Neuron (in vitro differentiated cells): ENCODE data around the gene FOXF1.

Source experiments
- H2AFZ ChIP-seq: one replicate; pipeline ENCODE4 v1.6.1; 2013; ENCODE audit warnings: low read depth, mild to moderate bottlenecking, inconsistent platforms, low read length, moderate library complexity
- H3K27me3 ChIP-seq: one replicate; pipeline ENCODE4 v1.6.1; 2013; ENCODE audit warnings: low read length; ENCODE audit not compliant: insufficient read depth
- H3K36me3 ChIP-seq: one replicate; pipeline ENCODE4 v1.6.1; 2013; ENCODE audit warnings: low read length; ENCODE audit not compliant: insufficient read depth
- H3K4me1 ChIP-seq: one replicate; pipeline ENCODE4 v1.6.1; 2013; ENCODE audit warnings: low read length; ENCODE audit not compliant: insufficient read depth
- H3K4me3 ChIP-seq: 2 replicates; pipeline ENCODE4 v1.5.1; 2013; ENCODE audit warnings: mild to moderate bottlenecking, low read length, moderate library complexity
- H3K9me3 ChIP-seq: one replicate; pipeline ENCODE4 v1.6.1; 2013; ENCODE audit warnings: low read length

Gene FOXF1

DNA sequence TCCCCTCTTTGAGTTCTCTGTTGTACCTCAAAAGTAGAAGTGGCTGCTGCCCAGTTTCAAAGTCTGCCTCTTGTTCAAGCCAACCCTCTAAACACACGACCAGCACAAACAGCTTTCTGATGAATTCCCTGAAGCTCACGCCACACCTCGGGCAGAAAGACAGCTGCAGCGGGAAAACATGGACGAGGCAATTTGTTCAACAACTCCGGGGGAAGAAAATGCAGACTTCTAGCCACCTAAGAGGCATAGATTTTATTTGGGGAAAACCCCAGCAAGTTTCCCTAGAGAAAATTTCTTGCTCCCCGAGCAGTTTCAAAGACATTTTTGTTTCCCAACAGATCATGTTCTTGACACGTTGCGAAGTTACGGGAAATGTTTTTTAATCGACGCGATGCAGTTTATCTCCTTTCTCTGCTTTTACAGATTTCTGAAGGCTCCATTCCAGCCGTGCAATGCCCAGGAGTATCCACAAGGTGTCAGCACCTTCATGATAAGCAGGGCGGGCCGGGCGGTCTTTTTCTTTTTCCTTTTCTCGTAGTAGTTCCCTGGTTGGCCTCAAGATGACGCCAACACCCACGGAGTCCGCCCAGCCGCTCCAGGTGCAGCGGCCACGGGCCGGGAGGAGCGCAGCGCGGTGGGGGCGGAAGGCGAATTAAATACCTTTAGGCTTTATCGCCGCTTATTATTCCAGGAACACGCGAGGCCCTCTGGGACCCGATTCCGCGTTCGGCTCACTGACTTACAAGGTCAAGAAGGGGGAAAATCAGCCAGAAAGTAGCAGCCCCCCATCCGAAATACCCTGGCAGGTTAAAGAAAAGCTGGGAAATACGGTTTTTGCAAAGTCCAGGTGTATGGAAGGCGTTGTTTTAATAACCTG lies 53.4 kb downstream of the FOXF1 start:
- peaks cover 46% of the 10 kb centered on the region for H3K27me3 ChIP-seq
- peak overlapping the region; percentile 64 for H2AFZ ChIP-seq
- no peaks in the 10 kb centered on the region for H3K36me3 ChIP-seq
- H3K9me3 ChIP-seq, result no peaks in the 10 kb centered on the region
- peaks cover 6% of the 10 kb centered on the region for H3K4me1 ChIP-seq
- H3K4me3 ChIP-seq, result peak overlapping the region; percentile 18
